ENCODE data around the gene ACVR1B. TPM values are rescaled to one million over a fixed set of nuclear protein-coding genes. Genes with fewer than 3 reads are reported as not detected.

The ACVR1B gene
- total and polyA plus RNA-seq, 11 donors: 7.4 to 19.8 (median 11.6) TPM

- Histone ChIP-seq H3K36me3 (peaks cover 0 to 33% (median 22%) of the 10 kb centered on the region in 9 donors), H3K9me3 (no peaks in the 10 kb centered on the region), H3K4me1 (peaks cover 0 to 69% (median 38%) of the 10 kb centered on the region in 12 donors), H3K4me3 (peak overlapping the region; percentile 69 to 94 (median 86)), H3K27me3 (peaks cover 0 to 20% (median 4%) of the 10 kb centered on the region in 9 donors), H3K27ac (peak overlapping the region; percentile 85 to 99 (median 94))
- ATAC-seq: no peak
- intact Hi-C loops (cut with DNase I): loop anchor here in 2 of 10 donors (5.0 kb wide), 2 partner anchors 74 to 79 kb away; no protein-coding TSS in a partner anchor
- WGBS, 4 donors: 43 to 59% (median 52%) methylated on average over 3 to 5 of the region's 5 CpGs
- TF ChIP-seq POLR2A (IDR thresholded peaks at IDR 0.05): no peak
- no peak for TF ChIP-seq CTCF (IDR thresholded peaks at IDR 0.05)
- DNase-seq: peak in 1 of 5 donors; percentile 12
Observed at GRCh38 chr12:52007982-52008510, 56.5 kb downstream of the ACVR1B start.

GRCh38 chr12:52009081-52009751 is 57.7 kb downstream of the ACVR1B start:
- Histone ChIP-seq H3K36me3 (peaks cover 0 to 43% (median 32%) of the 10 kb centered on the region in 9 donors), H3K4me1 (peaks cover 0 to 65% (median 36%) of the 10 kb centered on the region in 12 donors), H3K4me3 (peak overlapping the region; percentile 27 to 94 (median 86)), H3K27ac (peak overlapping the region; percentile 85 to 99 (median 94)), H3K9me3 (no peaks in the 10 kb centered on the region), H3K27me3 (peaks cover 0 to 20% (median 4%) of the 10 kb centered on the region in 9 donors)
- intact Hi-C loops (cut with DNase I): loop anchor here in 2 of 10 donors (5.0 kb wide), 2 partner anchors 73 to 78 kb away; no protein-coding TSS in a partner anchor
- WGBS, 4 donors: 58 to 69% (median 65%) methylated on average over 9 to 10 of the region's 10 CpGs
- ATAC-seq: peak in 2 of 4 donors; percentile 1 to 11
- TF ChIP-seq CTCF (IDR thresholded peaks at IDR 0.05) (no peak), POLR2A (IDR thresholded peaks at IDR 0.05) (no peak)
- DNase-seq: peak in 2 of 5 donors; percentile 40 to 62

GRCh38 chr12:52010152-52010622 is 58.7 kb downstream of the ACVR1B start:
- TF ChIP-seq CTCF (IDR thresholded peaks at IDR 0.05): no peak
- peak in 1 of 2 donors; percentile 25 for TF ChIP-seq POLR2A (IDR thresholded peaks at IDR 0.05)
- ATAC-seq (peak; percentile 73 to 85 (median 80)), DNase-seq (peak; percentile 89 to 91 (median 89))
- Histone ChIP-seq H3K4me3 (peak overlapping the region in 11 of 12 donors; percentile 20 to 93 (median 86)), H3K4me1 (peaks cover 0 to 55% (median 33%) of the 10 kb centered on the region in 12 donors), H3K9me3 (no peaks in the 10 kb centered on the region), H3K27ac (peak overlapping the region; percentile 85 to 99 (median 94)), H3K36me3 (peaks cover 0 to 50% (median 36%) of the 10 kb centered on the region in 9 donors), H3K27me3 (peaks cover 0 to 20% (median 4%) of the 10 kb centered on the region in 9 donors)
- WGBS, 4 donors: 26 to 47% (median 29%) methylated on average over 7 to 11 of the region's 11 CpGs
- intact Hi-C loops (cut with DNase I): no loop called here

Data from heart left ventricle (tissue), 16 donors.